Coronary artery (tissue), 2 donors: ENCODE measurements around the gene KIFC3.
A peak's percentile ranks its signal among the peaks of the same experiment; 100 is the strongest.
"Not testable (repeated sequence)": the region's sequence is repeated elsewhere in the genome, so short reads cannot be mapped to it uniquely, and the experiment has no call there.

Experiments
- DNase-seq: peaks from one replicate; pipeline ENCODE4 v3.0.0-alpha.2; 2017; ENCODE audit warnings: low spot score
- H3K27ac ChIP-seq, 2 donors: fragments of 200-600 bp; sonication (generic); one replicate each; pipeline ENCODE4 v1.5.1; 2016 to 2019
- H3K4me3 ChIP-seq: fragments of 200-600 bp; sonication (generic); 2 replicates; pipeline ENCODE4 v1.5.1; 2016; ENCODE audit warnings: mild to moderate bottlenecking, moderate library complexity
- TF ChIP-seq, protein P1 (sequence below): fragments of 200-600 bp; sonication (generic); IDR thresholded peaks from one replicate; pipeline ENCODE4 v1.5.1; 2019; ENCODE audit warnings: antibody characterized with exemption

Gene KIFC3

DNA sequence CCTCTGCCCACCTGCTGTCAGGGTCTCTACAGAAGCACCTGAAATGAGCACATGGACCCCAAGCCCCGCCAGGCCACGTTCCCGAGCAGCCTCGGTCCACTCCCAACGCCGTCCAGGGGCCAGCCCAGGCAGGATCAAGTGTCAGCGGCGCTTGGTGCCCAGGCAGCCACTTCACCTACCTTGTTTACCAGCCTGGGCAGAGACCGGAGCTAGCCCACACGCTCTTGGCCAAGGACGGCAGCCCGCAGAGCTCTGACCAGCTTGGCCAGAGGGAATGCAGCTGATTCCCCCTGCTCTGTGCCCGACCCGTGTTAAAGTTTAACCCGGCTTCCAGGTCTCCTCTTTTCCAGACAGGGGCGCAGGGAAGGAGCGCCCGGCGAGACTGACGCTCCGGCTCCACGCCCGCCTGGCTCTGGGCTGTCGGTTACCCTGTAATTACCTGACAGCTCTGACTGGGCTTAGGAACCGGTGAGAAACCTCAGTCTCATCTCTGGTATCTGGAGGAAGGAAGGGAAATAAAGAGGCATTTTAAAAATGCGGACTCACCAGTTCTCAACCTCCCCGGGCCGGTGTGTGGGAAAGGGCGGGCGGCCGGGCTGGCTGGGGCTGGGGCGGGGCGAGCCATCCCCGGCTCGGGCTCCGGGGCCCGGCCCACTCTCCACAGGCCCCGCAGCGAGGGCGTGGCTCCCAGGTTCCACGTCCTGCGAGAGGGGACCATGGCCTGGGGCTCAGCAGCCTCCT lies 4.6 kb downstream of the KIFC3 start:
- no peak for DNase-seq
- Histone ChIP-seq H3K27ac (peak overlapping the region in 1 of 2 donors; percentile 3), H3K4me3 (no peak overlapping the region)
- TF ChIP-seq, protein P1, sequence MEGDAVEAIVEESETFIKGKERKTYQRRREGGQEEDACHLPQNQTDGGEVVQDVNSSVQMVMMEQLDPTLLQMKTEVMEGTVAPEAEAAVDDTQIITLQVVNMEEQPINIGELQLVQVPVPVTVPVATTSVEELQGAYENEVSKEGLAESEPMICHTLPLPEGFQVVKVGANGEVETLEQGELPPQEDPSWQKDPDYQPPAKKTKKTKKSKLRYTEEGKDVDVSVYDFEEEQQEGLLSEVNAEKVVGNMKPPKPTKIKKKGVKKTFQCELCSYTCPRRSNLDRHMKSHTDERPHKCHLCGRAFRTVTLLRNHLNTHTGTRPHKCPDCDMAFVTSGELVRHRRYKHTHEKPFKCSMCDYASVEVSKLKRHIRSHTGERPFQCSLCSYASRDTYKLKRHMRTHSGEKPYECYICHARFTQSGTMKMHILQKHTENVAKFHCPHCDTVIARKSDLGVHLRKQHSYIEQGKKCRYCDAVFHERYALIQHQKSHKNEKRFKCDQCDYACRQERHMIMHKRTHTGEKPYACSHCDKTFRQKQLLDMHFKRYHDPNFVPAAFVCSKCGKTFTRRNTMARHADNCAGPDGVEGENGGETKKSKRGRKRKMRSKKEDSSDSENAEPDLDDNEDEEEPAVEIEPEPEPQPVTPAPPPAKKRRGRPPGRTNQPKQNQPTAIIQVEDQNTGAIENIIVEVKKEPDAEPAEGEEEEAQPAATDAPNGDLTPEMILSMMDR, result no peak

- Histone ChIP-seq H3K4me3 (no peak overlapping the region), H3K27ac (peak overlapping the region in 1 of 2 donors; percentile 3)
- no peak for DNase-seq
- TF ChIP-seq, protein P1, result no peak
Measured at GRCh38 chr16:57797216-57797525, 5.1 kb downstream of the KIFC3 start.

GRCh38 chr16:57796014-57796413 lies 6.3 kb downstream of the KIFC3 start:
- DNase-seq, H3K4me3 ChIP-seq, H3K27ac ChIP-seq: not testable (repeated sequence)

- H3K4me3 ChIP-seq, result no peak overlapping the region
- TF ChIP-seq, protein P1, result no peak
- DNase-seq, result no peak
- no peak overlapping the region for H3K27ac ChIP-seq
Measured at GRCh38 chr16:57795431-57795878, 6.8 kb downstream of the KIFC3 start.

DNA sequence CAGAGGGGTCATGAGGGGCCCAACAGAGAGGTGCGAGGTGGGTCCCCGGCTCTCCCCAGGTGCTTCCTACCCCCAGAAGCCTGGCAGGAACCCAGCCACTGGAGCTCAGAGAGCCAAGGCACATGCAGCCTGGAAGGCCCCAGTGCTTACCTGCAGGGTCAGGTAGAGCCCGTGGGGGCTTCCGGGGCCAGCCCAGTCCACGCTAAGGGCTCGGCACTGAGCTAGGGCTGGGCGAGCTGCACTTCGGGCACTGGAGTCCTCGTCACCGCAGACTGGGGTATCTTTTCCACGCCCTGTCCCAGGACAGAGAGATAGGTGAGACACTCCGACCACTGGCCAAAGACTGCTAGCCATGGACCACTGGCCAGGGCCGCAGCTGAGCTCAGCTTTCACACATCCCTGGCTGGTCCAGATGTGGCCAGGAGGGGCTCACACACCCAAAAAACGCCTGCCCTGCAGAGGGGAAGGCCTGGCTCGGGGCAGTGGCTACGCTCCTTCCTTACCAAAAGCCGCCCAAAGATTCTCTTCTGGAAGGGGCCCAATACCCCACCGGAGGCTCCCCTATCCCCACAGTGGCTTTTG lies 7.4 kb downstream of the KIFC3 start:
- DNase-seq, result no peak
- Histone ChIP-seq H3K4me3 (no peak overlapping the region), H3K27ac (no peak overlapping the region)
- TF ChIP-seq, protein P1, result no peak

GRCh38 chr16:57791893-57792461 lies 10.3 kb downstream of the KIFC3 start:
- H3K27ac ChIP-seq, result peak overlapping the region in 1 of 2 donors; percentile 30
- no peak overlapping the region for H3K4me3 ChIP-seq
- TF ChIP-seq, protein P1, result no peak
- no peak for DNase-seq

GRCh38 chr16:57791195-57791892 lies 10.9 kb downstream of the KIFC3 start:
- TF ChIP-seq, protein P1, result no peak
- Histone ChIP-seq H3K27ac (peak overlapping the region in 1 of 2 donors; percentile 48), H3K4me3 (no peak overlapping the region)
- DNase-seq, result no peak
